ENCODE results near the gene TPP2.

GRCh38 chr13:102597029-102597961 is 509 bp downstream of the TPP2 start:
- TF ChIP-seq CTCF (IDR thresholded peaks at IDR 0.05; ENCODE audit: low read depth, low read length): no peak
- TF ChIP-seq EZH2phosphoT487 (IDR thresholded peaks at IDR 0.05; ENCODE audit: low read depth): no peak
